HepG2 (cell line): Measurements from ENCODE around the gene CERS3. TPM values are rescaled to one million over a fixed set of nuclear protein-coding genes. Genes with fewer than 3 reads are reported as not detected.

Source experiments
- ATAC-seq: fragments of 200-7000 bp; cut with Tn5 transposase; 3 replicates; pipeline ENCODE4 v1.9.1; 2020; ENCODE audit warnings: mild to moderate bottlenecking, moderate library complexity
- BruUV-seq: library from RNA; stranded (reverse); fragments of 400-500 nt; replicated peaks from 2 replicates; lab custom pipeline; 2021; lab: Mats Ljungman, UMichigan
- CTCF ChIA-PET: fragments of 300-600 bp; formaldehyde crosslinking; extraction: SDS; loops from one replicate; lab custom pipeline; 2021; ENCODE audit warnings: low total read pairs, inconsistent platforms, low intra/inter-chr PET ratio; lab: Yijun Ruan, JAX
- POLR2A ChIA-PET: fragments of 350-600 bp; sonication (Branson Sonifier 250); formaldehyde crosslinking; loops from one replicate; lab custom pipeline; 2020; ENCODE audit warnings: antibody characterized with exemption, inconsistent platforms; lab: Yijun Ruan, JAX
- DNase-seq: peaks from one replicate; pipeline ENCODE4 v3.0.0-alpha.2; 2015; ENCODE audit warnings: low spot score
- FAIRE-seq: peaks from 3 replicates; lab custom pipeline; 2011; peaks lifted over from hg19 to GRCh38; lab: Jason Lieb, UNC
- H2AFZ ChIP-seq: one replicate; pipeline ENCODE4 v1.6.1; 2011; ENCODE audit warnings: low read length, inconsistent platforms
- H3K27ac ChIP-seq: fragments of 300-600 bp; 3 replicates; pipeline ENCODE4 v1.8.0; 2011; ENCODE audit warnings: mixed run types, mild to moderate bottlenecking, mixed read lengths, low read length, inconsistent platforms; ENCODE audit not compliant: insufficient read depth; ENCODE audit errors: extremely low read length
- H3K27me3 ChIP-seq, 2 experiments: fragments of 200-600 bp in 1 of 2; 2 replicates in 1 of 2; 3 replicates in 1 of 2; pipeline versions ENCODE4 v1.6.0 to v1.8.0; 2011; ENCODE audit warnings: low read length in 2 of 2, mild to moderate bottlenecking in 2 of 2, moderate library complexity in 2 of 2, inconsistent platforms in 1 of 2; ENCODE audit not compliant: insufficient read depth in 2 of 2, control insufficient read depth in 1 of 2
- H3K36me3 ChIP-seq, 2 experiments: fragments of 200-600 bp in 1 of 2; replicated peaks in 1 of 2; 2 replicates in 1 of 2; 3 replicates in 1 of 2; pipeline versions ENCODE4 v1.5.1 to v1.8.0; 2011; ENCODE audit warnings: low read length in 2 of 2, inconsistent platforms in 1 of 2; ENCODE audit not compliant: insufficient read depth in 2 of 2, control insufficient read depth in 1 of 2
- H3K4me1 ChIP-seq: 2 replicates; pipeline ENCODE4 v1.5.1; 2012; ENCODE audit warnings: low read length, inconsistent platforms; ENCODE audit not compliant: insufficient read depth
- H3K4me2 ChIP-seq: 2 replicates; pipeline ENCODE4 v1.6.0; 2011; ENCODE audit warnings: low read depth, low read length, inconsistent platforms
- H3K4me3 ChIP-seq, 3 experiments: fragments of 200-600 bp in 1 of 3; sonication (generic), shearing (Covaris generic) in 1 of 3; replicated peaks in 1 of 3; 2 replicates each; pipeline ENCODE4 v1.5.1; 2011 to 2016; ENCODE audit warnings: low read length in 3 of 3, inconsistent platforms in 2 of 3, low read depth in 2 of 3, mild to moderate bottlenecking in 2 of 3, control low read depth in 1 of 3, mixed read lengths in 1 of 3; ENCODE audit not compliant: insufficient read depth in 1 of 3
- H3K79me2 ChIP-seq: one replicate; pipeline ENCODE4 v1.6.1; 2011; ENCODE audit warnings: low read length, inconsistent platforms; ENCODE audit not compliant: insufficient read depth
- H3K9ac ChIP-seq: 2 replicates; pipeline ENCODE4 v1.6.0; 2011; ENCODE audit warnings: mild to moderate bottlenecking, low read depth, low read length, inconsistent platforms; ENCODE audit not compliant: insufficient read depth
- H3K9me3 ChIP-seq: 2 replicates; pipeline ENCODE4 v1.5.1; 2012; ENCODE audit warnings: mild to moderate bottlenecking, low read length
- H4K20me1 ChIP-seq: 2 replicates; pipeline ENCODE4 v1.6.0; 2011; ENCODE audit warnings: inconsistent platforms, mild to moderate bottlenecking, low read length, moderate library complexity; ENCODE audit not compliant: insufficient read depth
- CREB1 ChIP-seq, 2 experiments: fragments of 450-650 bp in 1 of 2; IDR thresholded peaks; 2 replicates each; pipeline ENCODE4 v1.6.1; 2016 to 2017; ENCODE audit warnings: control low read depth in 1 of 2, mild to moderate bottlenecking in 1 of 2, missing compliant biosample characterization in 1 of 2, missing genetic modification characterization in 1 of 2
- ETV5 ChIP-seq: IDR thresholded peaks from 2 replicates; pipeline ENCODE4 v1.6.1; 2018; ENCODE audit warnings: missing biosample characterization, missing genetic modification reagents, inconsistent platforms, borderline replicate concordance
- HNRNPLL ChIP-seq: fragments of 200-400 bp; formaldehyde crosslinking; IDR thresholded peaks from 2 replicates; pipeline ENCODE4 v1.6.1; 2017; ENCODE audit warnings: mild to moderate bottlenecking, low read depth, low read length; ENCODE audit not compliant: poor library complexity, severe bottlenecking
- JARID2 ChIP-seq: sonication (generic); formaldehyde crosslinking; IDR thresholded peaks from 2 replicates; pipeline ENCODE4 v1.8.1; 2023; ENCODE audit warnings: missing genetic modification reagents, inconsistent platforms; ENCODE audit not compliant: insufficient replicate concordance
- MLLT10 ChIP-seq: sonication (generic); formaldehyde crosslinking; IDR thresholded peaks from 2 replicates; pipeline ENCODE4 v1.4.0; 2020; ENCODE audit warnings: missing genetic modification reagents
- ZNF34 ChIP-seq: sonication (generic); formaldehyde crosslinking; IDR thresholded peaks from 2 replicates; pipeline ENCODE4 v1.4.0; 2020; ENCODE audit warnings: mild to moderate bottlenecking, missing genetic modification reagents, borderline replicate concordance
- ZNF549 ChIP-seq: sonication (generic); formaldehyde crosslinking; IDR thresholded peaks from 2 replicates; pipeline ENCODE4 v1.5.0; 2020; ENCODE audit warnings: missing genetic modification reagents
- ZNF75D ChIP-seq: sonication (generic); formaldehyde crosslinking; IDR thresholded peaks from 2 replicates; pipeline ENCODE4 v1.8.1; 2023; ENCODE audit warnings: missing genetic modification reagents, mild to moderate bottlenecking, borderline replicate concordance
- WGBS: methylation state at CpG from one replicate; pipeline ENCODE4 v1.1.6; 2017; ENCODE audit warnings: low lambda C conversion rate; 5-methylcytosine and 5-hydroxymethylcytosine counted together
- in situ Hi-C: cut with HindIII; loops from 2 replicates; pipeline ENCODE4 v1.10.0; 2017; ENCODE audit warnings: low pct_unique_long_range_greater_than_20kb; ENCODE audit not compliant: extremely low pct_ligation_motif_present
- intact Hi-C: fragments of 100-400 bp; cut with micrococcal nuclease; formaldehyde crosslinking; loops from one replicate; pipeline ENCODE4 v1.10.0; 2022; ENCODE audit not compliant: unreplicated experiment
- polyA plus RNA-seq, 8 experiments: library from polyadenylated mRNA; depleted of rRNA in 3 of 8; stranded (reverse) in 7 of 8; unstranded in 1 of 8; fragments of >200 nt; fragmentation: Illumina TruSeq in 4 of 8; extraction: Trizol in 4 of 8; gene quantifications; 2 replicates each; pipeline versions ENCODE4 v1.2.1 to v1.2.3, GENCODE V29; 2011 to 2016; ENCODE audit warnings: low read depth in 4 of 8, missing spikeins in 1 of 8, mixed read lengths in 1 of 8; ENCODE audit not compliant: insufficient read depth in 1 of 8
- total RNA-seq, 5 experiments: library from RNA; depleted of rRNA; stranded (reverse); fragments of >200 nt; fragmentation: Illumina TruSeq; extraction: Trizol; gene quantifications; 2 replicates each; pipeline ENCODE4 v1.2.3, GENCODE V29; 2016; ENCODE audit warnings: low read depth in 1 of 5
- TF ChIP-seq, protein P1 (sequence below): sonication (generic); formaldehyde crosslinking; IDR thresholded peaks from 2 replicates; pipeline ENCODE4 v1.5.0; 2020; ENCODE audit warnings: missing genetic modification reagents
- TF ChIP-seq, protein P2 (sequence below): sonication (generic); formaldehyde crosslinking; IDR thresholded peaks from 2 replicates; pipeline ENCODE4 v1.5.1; 2020; ENCODE audit warnings: mild to moderate bottlenecking, moderate library complexity, missing genetic modification reagents
- TF ChIP-seq, protein P3 (sequence below): sonication (generic); formaldehyde crosslinking; IDR thresholded peaks from 2 replicates; pipeline ENCODE4 v1.4.0; 2020; ENCODE audit warnings: mild to moderate bottlenecking, missing genetic modification reagents

CERS3 gene
- total and polyA plus RNA-seq, 2 of the 13 experiments (the other 11 are each of a cell fraction or from before 2014, with no cell fraction given) = not detected

DNA sequence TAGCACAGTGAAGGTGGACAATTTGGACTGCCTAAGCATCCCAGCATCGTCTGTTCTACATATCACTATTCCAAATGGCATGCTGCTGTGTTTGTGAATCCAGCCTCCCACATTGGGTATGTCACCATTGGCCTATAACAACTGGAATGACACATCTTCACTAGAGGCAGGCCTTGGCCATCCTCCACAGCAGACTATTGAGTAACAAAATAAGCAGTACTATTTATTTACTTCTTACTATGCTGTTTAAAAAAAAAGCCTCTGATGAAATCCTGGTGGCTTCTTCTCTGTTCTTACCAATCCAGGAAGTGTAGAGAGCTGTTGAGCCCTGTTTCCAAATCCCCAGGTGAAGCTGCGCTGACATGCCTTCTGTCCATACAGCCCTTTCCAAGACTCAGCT is 30.6 kb upstream of the CERS3 start (continued):
- TF ChIP-seq CREB1 (IDR thresholded peaks at IDR 0.05) = no peak
- no peak for TF ChIP-seq CREB1 (CRISPR knock-in tag; IDR thresholded peaks at IDR 0.05)
- TF ChIP-seq ZNF75D = no peak
- TF ChIP-seq MLLT10 (CRISPR knock-in tag) = no peak
- no peak for TF ChIP-seq ETV5 (CRISPR knock-in tag)
- TF ChIP-seq ZNF34 (CRISPR knock-in tag) = no peak

DNA sequence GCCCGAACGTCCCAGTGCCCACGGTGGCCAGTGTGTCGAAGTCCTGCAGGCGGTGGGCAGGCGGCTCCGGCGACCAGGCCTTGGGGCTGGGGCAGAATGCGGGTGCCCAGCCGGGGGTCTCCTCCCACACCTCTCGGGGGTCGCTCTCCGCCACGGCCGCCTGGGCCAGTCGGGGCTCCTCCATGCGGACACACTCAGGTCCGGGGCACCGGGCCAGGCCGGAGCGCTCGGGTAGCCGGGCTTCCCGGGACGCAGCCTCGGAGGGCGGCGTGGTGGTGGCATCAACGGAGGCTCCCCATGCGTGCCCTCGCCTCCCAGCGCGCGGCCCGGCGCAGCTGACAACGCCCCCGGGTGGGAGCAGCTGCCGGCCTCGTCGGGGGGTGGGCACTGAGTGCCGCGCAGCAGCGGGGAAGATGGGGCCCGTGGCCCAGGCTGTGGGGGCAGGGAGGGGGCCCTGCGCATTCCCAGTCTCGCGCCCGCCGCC is 30.1 kb upstream of the CERS3 start:
- no peak overlapping the region for H3K9ac ChIP-seq
- no peaks in the 10 kb centered on the region for H3K36me3 ChIP-seq
- BruUV-seq = no TSS peak
- CTCF ChIA-PET = no interaction called here
- no peaks in the 10 kb centered on the region for H3K79me2 ChIP-seq
- WGBS = 91% methylated on average over 15 of the region's 50 CpGs
- POLR2A ChIA-PET = no interaction called here
- H4K20me1 ChIP-seq = no peaks in the 10 kb centered on the region
- peaks cover 4% of the 10 kb centered on the region; the same call in 1 of the 2 replicates for H3K9me3 ChIP-seq
- in situ Hi-C loops (no loop called here), intact Hi-C loops (no loop called here)
- no peaks in the 10 kb centered on the region for H3K27me3 ChIP-seq
- FAIRE-seq (no peak), DNase-seq (no peak), ATAC-seq (no peak)
- no peak overlapping the region for H3K4me2 ChIP-seq
- H2AFZ ChIP-seq = no peak overlapping the region
- peaks cover 19% of the 10 kb centered on the region for H3K4me1 ChIP-seq
- no peak overlapping the region for H3K4me3 ChIP-seq
- H3K27ac ChIP-seq = no peak overlapping the region
- TF ChIP-seq, protein P1, sequence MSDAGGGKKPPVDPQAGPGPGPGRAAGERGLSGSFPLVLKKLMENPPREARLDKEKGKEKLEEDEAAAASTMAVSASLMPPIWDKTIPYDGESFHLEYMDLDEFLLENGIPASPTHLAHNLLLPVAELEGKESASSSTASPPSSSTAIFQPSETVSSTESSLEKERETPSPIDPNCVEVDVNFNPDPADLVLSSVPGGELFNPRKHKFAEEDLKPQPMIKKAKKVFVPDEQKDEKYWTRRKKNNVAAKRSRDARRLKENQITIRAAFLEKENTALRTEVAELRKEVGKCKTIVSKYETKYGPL = no peak
- TF ChIP-seq, protein P2, sequence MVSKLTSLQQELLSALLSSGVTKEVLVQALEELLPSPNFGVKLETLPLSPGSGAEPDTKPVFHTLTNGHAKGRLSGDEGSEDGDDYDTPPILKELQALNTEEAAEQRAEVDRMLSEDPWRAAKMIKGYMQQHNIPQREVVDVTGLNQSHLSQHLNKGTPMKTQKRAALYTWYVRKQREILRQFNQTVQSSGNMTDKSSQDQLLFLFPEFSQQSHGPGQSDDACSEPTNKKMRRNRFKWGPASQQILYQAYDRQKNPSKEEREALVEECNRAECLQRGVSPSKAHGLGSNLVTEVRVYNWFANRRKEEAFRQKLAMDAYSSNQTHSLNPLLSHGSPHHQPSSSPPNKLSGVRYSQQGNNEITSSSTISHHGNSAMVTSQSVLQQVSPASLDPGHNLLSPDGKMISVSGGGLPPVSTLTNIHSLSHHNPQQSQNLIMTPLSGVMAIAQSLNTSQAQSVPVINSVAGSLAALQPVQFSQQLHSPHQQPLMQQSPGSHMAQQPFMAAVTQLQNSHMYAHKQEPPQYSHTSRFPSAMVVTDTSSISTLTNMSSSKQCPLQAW (CRISPR knock-in tag) = no peak
- TF ChIP-seq ZNF549 (no peak), HNRNPLL (no peak), JARID2 (CRISPR knock-in tag) (no peak)
- TF ChIP-seq, protein P3, sequence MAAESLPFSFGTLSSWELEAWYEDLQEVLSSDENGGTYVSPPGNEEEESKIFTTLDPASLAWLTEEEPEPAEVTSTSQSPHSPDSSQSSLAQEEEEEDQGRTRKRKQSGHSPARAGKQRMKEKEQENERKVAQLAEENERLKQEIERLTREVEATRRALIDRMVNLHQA = no peak
- TF ChIP-seq, all 625 proteins: peak for 0
